ENCODE data around the gene SLCO4C1.
A peak's percentile ranks its signal among the peaks of the same experiment; 100 is the strongest.

Gene SLCO4C1

GRCh38 chr5:102221949-102222348, 74.1 kb downstream of the SLCO4C1 start:
- Histone ChIP-seq H3K4me3 (ENCODE audit: low read length) (no peak overlapping the region), H3K4ac (ENCODE audit: low read depth, low read length) (no peak overlapping the region), H3K9ac (ENCODE audit: low read length) (no peak overlapping the region)

DNA sequence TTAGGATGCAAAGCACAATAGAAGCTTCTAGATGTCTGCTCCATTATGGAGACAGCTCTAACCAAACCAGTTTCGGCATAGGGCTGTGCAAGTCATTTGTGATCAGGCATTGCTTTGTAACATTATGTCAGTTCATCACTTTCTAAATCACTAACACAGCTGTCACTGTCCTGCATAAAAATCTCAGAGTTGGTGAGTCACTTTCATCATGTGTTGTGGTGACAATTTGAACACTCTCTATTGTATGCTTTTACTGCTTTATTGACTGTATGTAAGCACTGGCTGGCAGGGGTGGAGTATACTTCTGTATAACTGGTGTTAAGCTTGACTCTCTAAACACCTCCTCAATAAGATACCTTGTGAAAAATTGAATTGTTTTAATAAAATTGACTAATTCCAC, 77.9 kb downstream of the SLCO4C1 start:
- H3K27me3 ChIP-seq (ENCODE audit: insufficient read depth, low read length, poor library complexity), result no peaks in the 10 kb centered on the region
- H2BK15ac ChIP-seq (replicated peaks; ENCODE audit: low read depth), result no peak overlapping the region
- no peaks in the 10 kb centered on the region for H3K79me2 ChIP-seq (ENCODE audit: control insufficient read depth, insufficient read depth, low read length)
- no peak overlapping the region for H3K4me3 ChIP-seq (ENCODE audit: low read length)
- H3K18ac ChIP-seq (ENCODE audit: low read length), result no peak overlapping the region
- no peak overlapping the region for H3K9ac ChIP-seq (ENCODE audit: low read length)
- no peaks in the 10 kb centered on the region for H3K4me1 ChIP-seq (ENCODE audit: control insufficient read depth, low read depth, low read length)
- no peak overlapping the region for H4K8ac ChIP-seq (ENCODE audit: low read depth, low read length)
- no CpG with 5 or more reads among the region's 1 CpG for WGBS (ENCODE audit: extremely low coverage, insufficient coverage, low lambda C conversion rate)
- no peak overlapping the region for H3K4ac ChIP-seq (ENCODE audit: low read depth, low read length)
- DNase-seq, result no peak
- no peak overlapping the region for H2BK120ac ChIP-seq (ENCODE audit: low read depth, low read length)
- H3K23ac ChIP-seq (ENCODE audit: low read length), result no peak overlapping the region
- no peak overlapping the region for H4K5ac ChIP-seq (ENCODE audit: low read length)
- no peaks in the 10 kb centered on the region for H3K79me1 ChIP-seq (ENCODE audit: low read length)
- H3K56ac ChIP-seq (ENCODE audit: low read length), result no peak overlapping the region
- no peak overlapping the region for H3K27ac ChIP-seq (ENCODE audit: low read depth, low read length)
- H3K36me3 ChIP-seq (ENCODE audit: control insufficient read depth, insufficient read depth, low read length), result no peaks in the 10 kb centered on the region
- H2BK5ac ChIP-seq (ENCODE audit: low read length), result no peak overlapping the region
- no peak overlapping the region for H3K4me2 ChIP-seq (ENCODE audit: low read length)
- no peak overlapping the region for H2AK5ac ChIP-seq (ENCODE audit: low read length)

More at GRCh38 chr5:102221949-102222348, 74.1 kb downstream of the SLCO4C1 start:
- no peaks in the 10 kb centered on the region for H3K36me3 ChIP-seq (ENCODE audit: control insufficient read depth, insufficient read depth, low read length)
- H4K5ac ChIP-seq (ENCODE audit: low read length), result no peak overlapping the region
- no peaks in the 10 kb centered on the region for H3K4me1 ChIP-seq (ENCODE audit: control insufficient read depth, low read depth, low read length)
- H2AK5ac ChIP-seq (ENCODE audit: low read length), result no peak overlapping the region
- no peak overlapping the region for H2BK15ac ChIP-seq (replicated peaks; ENCODE audit: low read depth)
- no peak overlapping the region for H3K23ac ChIP-seq (ENCODE audit: low read length)
- WGBS (ENCODE audit: extremely low coverage, insufficient coverage, low lambda C conversion rate), result no CpG with 5 or more reads among the region's 1 CpG
- no peak overlapping the region for H3K18ac ChIP-seq (ENCODE audit: low read length)
- H4K8ac ChIP-seq (ENCODE audit: low read depth, low read length), result no peak overlapping the region
- H2BK5ac ChIP-seq (ENCODE audit: low read length), result no peak overlapping the region
- no peak overlapping the region for H3K4me2 ChIP-seq (ENCODE audit: low read length)
- no peaks in the 10 kb centered on the region for H3K79me2 ChIP-seq (ENCODE audit: control insufficient read depth, insufficient read depth, low read length)
- DNase-seq, result no peak
- no peaks in the 10 kb centered on the region for H3K79me1 ChIP-seq (ENCODE audit: low read length)
- H3K27ac ChIP-seq (ENCODE audit: low read depth, low read length), result no peak overlapping the region
- no peak overlapping the region for H2BK120ac ChIP-seq (ENCODE audit: low read depth, low read length)
- no peak overlapping the region for H3K56ac ChIP-seq (ENCODE audit: low read length)
- no peaks in the 10 kb centered on the region for H3K27me3 ChIP-seq (ENCODE audit: insufficient read depth, low read length, poor library complexity)

DNA sequence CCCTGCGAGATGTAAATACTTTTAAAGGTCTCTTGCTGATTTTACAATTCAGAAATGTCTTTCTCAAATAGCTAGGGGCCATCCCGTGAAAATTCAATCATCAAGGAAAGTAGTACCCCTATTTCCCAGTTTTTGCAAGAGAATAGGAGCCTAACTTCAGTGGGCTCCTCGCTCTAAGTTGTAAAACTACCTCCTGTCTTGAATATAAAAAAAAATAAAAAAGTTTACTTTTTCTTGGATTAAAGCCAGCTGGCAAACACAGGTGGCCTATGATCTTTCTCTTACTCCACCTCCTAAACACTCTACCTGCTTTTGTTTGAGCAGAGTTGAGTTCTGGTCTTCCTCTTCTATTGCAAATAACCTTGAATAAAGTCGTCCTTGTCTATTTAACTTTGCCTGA, 79.4 kb downstream of the SLCO4C1 start:
- no peak overlapping the region for H3K27ac ChIP-seq (ENCODE audit: low read depth, low read length)
- H3K79me2 ChIP-seq (ENCODE audit: control insufficient read depth, insufficient read depth, low read length), result no peaks in the 10 kb centered on the region
- H3K4ac ChIP-seq (ENCODE audit: low read depth, low read length), result no peak overlapping the region
- no peak overlapping the region for H3K4me3 ChIP-seq (ENCODE audit: low read length)
- H3K56ac ChIP-seq (ENCODE audit: low read length), result no peak overlapping the region
- no peaks in the 10 kb centered on the region for H3K4me1 ChIP-seq (ENCODE audit: control insufficient read depth, low read depth, low read length)
- no peak overlapping the region for H4K8ac ChIP-seq (ENCODE audit: low read depth, low read length)
- H3K36me3 ChIP-seq (ENCODE audit: control insufficient read depth, insufficient read depth, low read length), result no peaks in the 10 kb centered on the region
- H2BK120ac ChIP-seq (ENCODE audit: low read depth, low read length), result no peak overlapping the region
- H3K9ac ChIP-seq (ENCODE audit: low read length), result no peak overlapping the region
- H3K27me3 ChIP-seq (ENCODE audit: insufficient read depth, low read length, poor library complexity), result no peaks in the 10 kb centered on the region
- no peak overlapping the region for H2BK5ac ChIP-seq (ENCODE audit: low read length)
- no peak overlapping the region for H2AK5ac ChIP-seq (ENCODE audit: low read length)
- no peak overlapping the region for H4K5ac ChIP-seq (ENCODE audit: low read length)
- no peaks in the 10 kb centered on the region for H3K79me1 ChIP-seq (ENCODE audit: low read length)
- H3K23ac ChIP-seq (ENCODE audit: low read length), result no peak overlapping the region
- H2BK15ac ChIP-seq (replicated peaks; ENCODE audit: low read depth), result no peak overlapping the region
- no CpG with 5 or more reads among the region's 4 CpGs for WGBS (ENCODE audit: extremely low coverage, insufficient coverage, low lambda C conversion rate)
- no peak overlapping the region for H3K18ac ChIP-seq (ENCODE audit: low read length)
- no peak overlapping the region for H3K4me2 ChIP-seq (ENCODE audit: low read length)
- DNase-seq, result no peak

DNA sequence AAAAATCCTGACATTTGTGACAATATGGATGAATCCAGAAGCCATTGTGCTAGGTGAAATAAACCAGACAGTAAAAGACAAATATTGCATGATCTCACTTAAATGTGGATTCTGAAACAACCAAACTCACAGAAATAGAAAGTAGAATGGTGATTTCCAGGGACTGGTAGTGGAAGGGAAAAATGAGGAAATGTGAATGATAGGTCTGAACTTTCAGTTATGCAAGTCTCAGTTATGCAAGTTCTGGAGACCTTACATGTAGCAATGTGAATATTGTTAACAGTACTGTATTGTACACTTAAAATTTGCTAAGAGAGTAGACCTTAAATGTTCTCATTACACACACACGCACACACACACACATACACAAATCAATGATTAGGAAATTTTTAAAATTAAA, 84.9 kb downstream of the SLCO4C1 start:
- no peak overlapping the region for H3K27ac ChIP-seq (ENCODE audit: low read depth, low read length)
- H2AK5ac ChIP-seq (ENCODE audit: low read length), result no peak overlapping the region
- no peak overlapping the region for H2BK15ac ChIP-seq (replicated peaks; ENCODE audit: low read depth)
- no peak overlapping the region for H3K9ac ChIP-seq (ENCODE audit: low read length)
- H3K27me3 ChIP-seq (ENCODE audit: insufficient read depth, low read length, poor library complexity), result no peaks in the 10 kb centered on the region
- H3K79me2 ChIP-seq (ENCODE audit: control insufficient read depth, insufficient read depth, low read length), result no peaks in the 10 kb centered on the region
- H2BK120ac ChIP-seq (ENCODE audit: low read depth, low read length), result no peak overlapping the region
- no peaks in the 10 kb centered on the region for H3K4me1 ChIP-seq (ENCODE audit: control insufficient read depth, low read depth, low read length)
- H4K8ac ChIP-seq (ENCODE audit: low read depth, low read length), result no peak overlapping the region
- no peak overlapping the region for H2BK5ac ChIP-seq (ENCODE audit: low read length)
- no peak overlapping the region for H3K23ac ChIP-seq (ENCODE audit: low read length)
- DNase-seq, result no peak
- no peaks in the 10 kb centered on the region for H3K79me1 ChIP-seq (ENCODE audit: low read length)
- WGBS (ENCODE audit: extremely low coverage, insufficient coverage, low lambda C conversion rate), result no CpG with 5 or more reads among the region's 1 CpG
- no peak overlapping the region for H3K56ac ChIP-seq (ENCODE audit: low read length)
- no peak overlapping the region for H3K4me2 ChIP-seq (ENCODE audit: low read length)
- no peaks in the 10 kb centered on the region for H3K36me3 ChIP-seq (ENCODE audit: control insufficient read depth, insufficient read depth, low read length)
- no peak overlapping the region for H4K5ac ChIP-seq (ENCODE audit: low read length)
- no peak overlapping the region for H3K4me3 ChIP-seq (ENCODE audit: low read length)
- H3K18ac ChIP-seq (ENCODE audit: low read length), result no peak overlapping the region
- no peak overlapping the region for H3K4ac ChIP-seq (ENCODE audit: low read depth, low read length)

DNA sequence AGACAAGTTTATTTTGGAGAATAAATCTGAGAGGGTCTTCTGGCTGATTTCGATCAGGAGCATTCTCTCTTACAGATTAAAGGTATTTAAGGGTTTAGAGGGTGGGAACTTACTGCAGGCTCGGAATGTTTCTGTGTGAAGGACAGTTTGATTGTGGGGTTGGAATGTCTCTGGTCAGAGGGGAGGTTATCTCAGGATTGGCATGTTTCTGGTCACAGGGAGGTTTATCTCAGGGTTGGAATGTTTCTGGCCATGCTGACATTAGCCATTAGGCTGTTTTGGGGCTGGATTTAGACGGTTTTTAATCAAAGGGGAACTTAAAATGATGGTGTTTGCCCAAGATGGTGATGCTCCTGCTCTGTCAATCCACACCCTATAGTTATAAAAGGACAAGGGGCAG, 95.2 kb downstream of the SLCO4C1 start:
- H3K27ac ChIP-seq (ENCODE audit: low read depth, low read length), result no peak overlapping the region
- H4K5ac ChIP-seq (ENCODE audit: low read length), result no peak overlapping the region
- peak; percentile 67 for DNase-seq
- no CpG with 5 or more reads among the region's 3 CpGs for WGBS (ENCODE audit: extremely low coverage, insufficient coverage, low lambda C conversion rate)
- H3K4me3 ChIP-seq (ENCODE audit: low read length), result no peak overlapping the region
- H3K56ac ChIP-seq (ENCODE audit: low read length), result no peak overlapping the region
- no peak overlapping the region for H3K4ac ChIP-seq (ENCODE audit: low read depth, low read length)
- no peak overlapping the region for H2BK5ac ChIP-seq (ENCODE audit: low read length)
- no peaks in the 10 kb centered on the region for H3K27me3 ChIP-seq (ENCODE audit: insufficient read depth, low read length, poor library complexity)
- H3K36me3 ChIP-seq (ENCODE audit: control insufficient read depth, insufficient read depth, low read length), result no peaks in the 10 kb centered on the region
- H3K79me1 ChIP-seq (ENCODE audit: low read length), result no peaks in the 10 kb centered on the region
- no peaks in the 10 kb centered on the region for H3K4me1 ChIP-seq (ENCODE audit: control insufficient read depth, low read depth, low read length)
- H3K4me2 ChIP-seq (ENCODE audit: low read length), result no peak overlapping the region
- no peak overlapping the region for H3K18ac ChIP-seq (ENCODE audit: low read length)
- no peak overlapping the region for H2BK120ac ChIP-seq (ENCODE audit: low read depth, low read length)
- H2AK5ac ChIP-seq (ENCODE audit: low read length), result no peak overlapping the region
- H3K23ac ChIP-seq (ENCODE audit: low read length), result no peak overlapping the region
- no peak overlapping the region for H3K9ac ChIP-seq (ENCODE audit: low read length)
- H4K8ac ChIP-seq (ENCODE audit: low read depth, low read length), result no peak overlapping the region
- no peaks in the 10 kb centered on the region for H3K79me2 ChIP-seq (ENCODE audit: control insufficient read depth, insufficient read depth, low read length)
- no peak overlapping the region for H2BK15ac ChIP-seq (replicated peaks; ENCODE audit: low read depth)

DNA sequence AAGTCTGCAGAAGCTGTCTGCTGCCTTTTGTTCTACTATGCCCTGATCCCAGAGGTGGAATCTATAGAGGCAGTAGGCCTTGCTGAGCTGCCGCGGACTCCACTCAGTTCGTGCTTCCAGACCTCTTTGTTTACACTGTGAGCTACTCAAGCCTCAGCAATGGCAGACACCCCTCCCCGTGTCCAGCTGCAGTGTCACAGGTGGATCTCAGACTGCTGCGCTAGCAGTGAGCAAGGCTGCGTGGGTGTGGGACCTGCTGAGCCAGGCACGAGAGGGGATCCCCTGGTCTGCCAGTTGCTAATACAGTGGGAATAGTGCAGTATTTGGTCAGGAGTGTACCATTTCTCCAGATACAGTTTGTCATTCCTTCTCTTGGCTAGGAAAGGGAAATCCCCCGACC, 99.6 kb downstream of the SLCO4C1 start:
- H3K23ac ChIP-seq (ENCODE audit: low read length), result no peak overlapping the region
- H3K56ac ChIP-seq (ENCODE audit: low read length), result no peak overlapping the region
- H3K36me3 ChIP-seq (ENCODE audit: control insufficient read depth, insufficient read depth, low read length), result no peaks in the 10 kb centered on the region
- no peaks in the 10 kb centered on the region for H3K79me1 ChIP-seq (ENCODE audit: low read length)
- H3K79me2 ChIP-seq (ENCODE audit: control insufficient read depth, insufficient read depth, low read length), result no peaks in the 10 kb centered on the region
- H2BK5ac ChIP-seq (ENCODE audit: low read length), result no peak overlapping the region
- H3K18ac ChIP-seq (ENCODE audit: low read length), result no peak overlapping the region
- no peak overlapping the region for H3K4ac ChIP-seq (ENCODE audit: low read depth, low read length)
- H3K27ac ChIP-seq (ENCODE audit: low read depth, low read length), result no peak overlapping the region
- H3K27me3 ChIP-seq (ENCODE audit: insufficient read depth, low read length, poor library complexity), result no peaks in the 10 kb centered on the region
- H2BK15ac ChIP-seq (replicated peaks; ENCODE audit: low read depth), result no peak overlapping the region
- WGBS (ENCODE audit: extremely low coverage, insufficient coverage, low lambda C conversion rate), result no CpG with 5 or more reads among the region's 8 CpGs
- H3K4me3 ChIP-seq (ENCODE audit: low read length), result no peak overlapping the region
- H3K4me2 ChIP-seq (ENCODE audit: low read length), result no peak overlapping the region
- H2AK5ac ChIP-seq (ENCODE audit: low read length), result no peak overlapping the region
- no peak overlapping the region for H2BK120ac ChIP-seq (ENCODE audit: low read depth, low read length)
- H3K9ac ChIP-seq (ENCODE audit: low read length), result no peak overlapping the region
- DNase-seq, result no peak
- no peak overlapping the region for H4K8ac ChIP-seq (ENCODE audit: low read depth, low read length)
- H3K4me1 ChIP-seq (ENCODE audit: control insufficient read depth, low read depth, low read length), result no peaks in the 10 kb centered on the region
- H4K5ac ChIP-seq (ENCODE audit: low read length), result no peak overlapping the region

Measured in mesendoderm (in vitro differentiated cells).